22Rv1 (cell line): ENCODE results near the gene FBXW12.

Source experiments
- H3K27ac ChIP-seq: fragments of 450-650 bp; 2 replicates; pipeline ENCODE4 v1.5.1; 2017
- ZFX ChIP-seq: fragments of 450-650 bp; IDR thresholded peaks from 2 replicates; pipeline ENCODE4 v1.6.1; 2017; ENCODE audit warnings: antibody characterized with exemption, borderline replicate concordance
- TF ChIP-seq, protein P1 (sequence below): fragments of 450-650 bp; IDR thresholded peaks from 2 replicates; pipeline ENCODE4 v1.5.1; 2017; ENCODE audit warnings: mild to moderate bottlenecking

FBXW12 gene

DNA sequence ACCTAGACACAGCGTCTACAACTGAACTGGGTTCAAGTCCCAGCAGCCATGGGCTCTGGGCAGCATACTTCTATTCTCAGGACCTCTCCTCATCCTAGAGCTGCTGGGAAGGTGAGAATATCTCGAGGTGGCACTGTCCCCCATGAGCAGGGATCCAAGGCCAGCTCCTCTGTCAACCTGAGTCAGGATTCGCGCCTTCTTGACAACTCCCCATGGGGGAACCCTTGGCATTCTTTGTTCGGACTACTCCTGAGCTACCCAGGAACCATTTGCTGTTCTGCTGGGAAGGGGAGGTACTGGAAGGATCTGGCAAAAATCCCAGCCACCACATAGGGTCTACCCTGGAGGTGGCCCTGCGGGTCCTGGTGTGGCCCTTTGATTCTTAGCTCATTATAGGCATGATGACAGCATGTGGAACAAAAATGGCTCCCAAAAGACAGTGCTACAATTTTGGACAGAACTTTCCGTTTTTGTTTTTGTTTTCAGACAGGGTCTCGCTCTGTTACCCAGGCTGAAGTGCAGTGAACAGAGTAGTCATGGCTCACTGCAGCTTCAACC is 35.6 kb downstream of the FBXW12 start:
- TF ChIP-seq, protein P1, sequence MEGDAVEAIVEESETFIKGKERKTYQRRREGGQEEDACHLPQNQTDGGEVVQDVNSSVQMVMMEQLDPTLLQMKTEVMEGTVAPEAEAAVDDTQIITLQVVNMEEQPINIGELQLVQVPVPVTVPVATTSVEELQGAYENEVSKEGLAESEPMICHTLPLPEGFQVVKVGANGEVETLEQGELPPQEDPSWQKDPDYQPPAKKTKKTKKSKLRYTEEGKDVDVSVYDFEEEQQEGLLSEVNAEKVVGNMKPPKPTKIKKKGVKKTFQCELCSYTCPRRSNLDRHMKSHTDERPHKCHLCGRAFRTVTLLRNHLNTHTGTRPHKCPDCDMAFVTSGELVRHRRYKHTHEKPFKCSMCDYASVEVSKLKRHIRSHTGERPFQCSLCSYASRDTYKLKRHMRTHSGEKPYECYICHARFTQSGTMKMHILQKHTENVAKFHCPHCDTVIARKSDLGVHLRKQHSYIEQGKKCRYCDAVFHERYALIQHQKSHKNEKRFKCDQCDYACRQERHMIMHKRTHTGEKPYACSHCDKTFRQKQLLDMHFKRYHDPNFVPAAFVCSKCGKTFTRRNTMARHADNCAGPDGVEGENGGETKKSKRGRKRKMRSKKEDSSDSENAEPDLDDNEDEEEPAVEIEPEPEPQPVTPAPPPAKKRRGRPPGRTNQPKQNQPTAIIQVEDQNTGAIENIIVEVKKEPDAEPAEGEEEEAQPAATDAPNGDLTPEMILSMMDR: no peak
- no peak for TF ChIP-seq ZFX
- no peak overlapping the region for H3K27ac ChIP-seq

- TF ChIP-seq ZFX: no peak
- TF ChIP-seq, protein P1: 0 out of 2 replicates have a peak, but pooled peaks have one; percentile 13
- H3K27ac ChIP-seq: no peak overlapping the region
Observed at GRCh38 chr3:48408823-48409281, 36.8 kb downstream of the FBXW12 start.

GRCh38 chr3:48409291-48410201 is 37.5 kb downstream of the FBXW12 start:
- TF ChIP-seq ZFX: no peak
- TF ChIP-seq, protein P1: no peak
- H3K27ac ChIP-seq: no peak overlapping the region

GRCh38 chr3:48410205-48411040 is 38.4 kb downstream of the FBXW12 start:
- H3K27ac ChIP-seq: no peak overlapping the region
- TF ChIP-seq, protein P1: no peak
- TF ChIP-seq ZFX: no peak

GRCh38 chr3:48411041-48411588 is 39.1 kb downstream of the FBXW12 start:
- H3K27ac ChIP-seq: no peak overlapping the region
- no peak for TF ChIP-seq ZFX
- TF ChIP-seq, protein P1: no peak

- TF ChIP-seq ZFX: no peak
- TF ChIP-seq, protein P1: no peak
- no peak overlapping the region for H3K27ac ChIP-seq
Observed at GRCh38 chr3:48411606-48412374, 39.8 kb downstream of the FBXW12 start.
